Ammon's horn (tissue), 1 donor: ENCODE results near the gene DNER.
A peak's percentile ranks its signal among the peaks of the same experiment; 100 is the strongest.
"Not testable (repeated sequence)": the region's sequence is repeated elsewhere in the genome, so short reads cannot be mapped to it uniquely, and the experiment has no call there.

Source experiments
- DNase-seq: peaks from one replicate; pipeline ENCODE4 v3.0.0-alpha.2; 2016; ENCODE audit warnings: low spot score

DNER gene

GRCh38 chr2:229401171-229401865 lies 313.0 kb downstream of the DNER start:
- no peak for DNase-seq

DNA sequence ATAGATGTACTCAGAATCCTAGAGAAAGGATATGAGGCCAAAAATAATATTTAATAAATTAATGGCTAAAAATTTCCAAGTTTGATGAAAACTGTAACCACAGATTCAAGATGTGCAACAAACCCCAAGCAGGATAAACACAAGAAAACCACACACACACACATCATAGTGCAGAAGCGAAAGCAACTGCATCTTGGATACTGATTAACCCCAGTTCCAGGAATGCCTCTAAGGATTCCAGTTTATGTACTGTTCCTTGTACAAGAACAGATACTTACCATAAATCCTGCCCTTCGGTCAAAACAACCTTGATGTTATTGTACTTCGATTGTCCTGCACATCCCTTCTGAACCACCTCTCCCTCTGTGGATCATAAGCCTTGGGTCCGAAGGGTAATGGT lies 320.4 kb downstream of the DNER start:
- no peak for DNase-seq

DNA sequence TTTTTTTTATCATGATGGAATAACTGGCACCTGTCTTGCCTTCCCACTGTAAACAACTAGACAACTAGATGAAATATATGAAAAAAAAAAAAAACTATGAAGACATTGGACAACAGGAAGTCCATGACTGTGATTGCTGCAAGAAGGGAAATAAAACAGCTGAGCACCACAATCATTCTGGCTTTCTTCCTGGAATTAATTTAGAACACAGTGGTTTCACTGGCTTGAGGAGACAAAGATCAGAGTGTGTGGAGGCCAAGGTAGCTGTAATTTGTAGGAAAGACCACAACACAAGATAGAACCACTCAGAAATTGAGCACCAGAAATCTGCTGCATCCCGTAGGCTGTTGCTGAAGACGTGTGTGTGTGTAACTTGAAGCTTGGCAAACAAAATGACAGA lies 322.2 kb downstream of the DNER start:
- DNase-seq, result peak; percentile 58

DNA sequence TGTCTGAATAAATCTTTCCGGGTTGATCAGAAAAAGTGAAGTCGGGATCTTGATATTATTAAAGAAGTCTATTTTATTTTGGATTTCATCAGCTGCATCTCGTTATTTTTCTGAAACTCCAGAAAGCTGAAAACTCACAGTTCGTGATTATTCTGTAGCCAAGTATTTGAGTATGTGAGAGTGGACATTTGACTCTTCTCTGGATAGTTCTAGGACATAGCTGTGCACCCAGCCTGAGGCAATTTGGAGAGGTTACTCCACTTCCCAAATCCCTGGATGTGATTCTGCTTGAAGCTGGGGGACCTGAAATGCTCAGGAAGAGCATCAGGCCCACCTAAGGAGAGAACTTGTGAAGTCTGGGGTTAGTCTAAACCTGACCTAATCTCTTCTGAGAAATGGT lies 325.6 kb downstream of the DNER start:
- DNase-seq, result no peak

- peak; percentile 39 for DNase-seq
These were observed 326.5 kb downstream of the DNER start for GRCh38 chr2:229387866-229388265.

DNA sequence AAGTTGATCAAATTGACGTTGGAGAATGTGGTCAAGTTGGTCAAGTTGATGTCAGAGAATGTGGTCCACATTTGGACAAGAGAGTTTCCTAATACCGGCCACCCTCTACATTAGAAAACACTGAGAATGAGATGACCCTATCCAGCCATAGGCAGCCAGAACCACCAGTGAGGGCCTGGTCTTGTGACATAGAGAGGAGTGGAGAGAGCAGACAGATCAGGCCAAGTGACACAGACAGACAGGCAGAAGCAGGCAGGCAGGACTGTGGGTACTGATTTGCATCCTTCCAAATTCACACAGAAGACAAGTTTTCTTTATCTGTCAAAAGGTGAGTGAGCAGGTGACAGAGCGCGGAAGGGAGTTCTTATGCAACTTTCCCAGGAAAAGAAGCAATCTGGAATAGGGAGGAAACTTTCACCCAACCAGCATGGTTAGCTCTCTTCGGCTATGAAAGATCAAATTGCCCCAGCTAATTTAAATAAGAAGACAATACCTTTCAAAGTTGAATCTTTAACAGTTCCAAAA lies 334.2 kb downstream of the DNER start:
- no peak for DNase-seq

DNA sequence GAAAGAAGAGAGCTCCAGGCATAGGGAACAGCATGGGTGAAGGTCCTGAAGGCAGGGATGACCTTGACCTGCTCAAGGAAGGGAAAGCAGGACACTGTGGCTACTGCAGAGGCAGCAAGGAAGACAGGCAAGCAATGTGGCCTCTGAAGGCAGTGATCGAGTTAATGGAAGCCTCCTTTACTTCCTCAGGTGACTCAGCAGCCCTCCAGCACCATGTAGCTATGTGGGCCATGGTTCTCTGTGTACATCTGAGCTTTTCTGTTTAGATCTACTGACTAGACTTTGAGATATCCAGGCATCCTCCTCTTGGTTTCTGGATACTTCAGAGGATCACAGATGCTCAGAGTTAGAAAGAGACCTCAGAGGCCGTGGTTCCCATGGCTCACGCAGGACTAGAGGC lies 336.0 kb downstream of the DNER start:
- DNase-seq, result no peak

- DNase-seq, result no peak
These were observed 337.5 kb downstream of the DNER start for GRCh38 chr2:229376866-229377265.

- no peak for DNase-seq
These were observed 339.1 kb downstream of the DNER start for GRCh38 chr2:229375251-229375650.

GRCh38 chr2:229373311-229373710 lies 341.0 kb downstream of the DNER start:
- DNase-seq, result not testable (repeated sequence)

GRCh38 chr2:229372207-229372606 lies 342.1 kb downstream of the DNER start:
- peak; percentile 3 for DNase-seq

DNA sequence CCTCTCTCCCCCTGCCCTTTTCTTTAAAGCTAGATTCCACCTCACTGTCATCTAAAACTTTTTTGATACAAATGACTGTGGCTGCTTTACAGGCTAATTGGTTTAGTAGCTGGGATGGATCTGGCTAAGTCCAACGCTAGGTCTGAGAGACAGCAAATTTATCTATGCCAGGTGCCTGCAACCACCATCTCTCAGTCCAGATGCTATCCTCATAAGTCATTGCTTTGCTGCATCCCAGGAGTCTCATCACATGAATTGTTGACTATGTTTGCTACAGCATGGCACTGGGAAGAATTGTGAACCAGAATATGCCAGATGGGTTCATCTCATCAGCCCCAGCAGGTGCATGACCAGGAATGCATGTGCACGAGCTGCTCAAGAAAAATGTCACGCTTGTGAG lies 343.3 kb downstream of the DNER start:
- no peak for DNase-seq

DNA sequence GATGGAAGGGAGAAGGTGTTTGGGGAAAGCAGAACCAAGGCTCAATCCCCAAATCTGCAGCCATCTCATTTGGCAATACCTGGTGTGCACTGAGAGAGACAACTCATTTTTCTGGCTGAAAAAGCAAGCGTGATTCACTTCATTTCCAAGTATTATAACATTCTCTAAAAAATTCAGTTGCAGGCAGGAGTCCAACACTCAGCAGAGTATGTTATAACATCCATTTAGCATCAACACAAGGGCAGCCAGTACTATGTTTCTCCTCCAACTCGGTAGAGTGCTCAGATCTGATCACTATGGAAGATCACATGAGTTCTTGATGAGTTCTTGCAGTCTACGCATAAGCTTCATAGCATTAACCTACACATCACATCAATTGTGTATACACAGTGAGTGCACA lies 343.8 kb downstream of the DNER start:
- DNase-seq, result peak; percentile 40

GRCh38 chr2:229363185-229363814 lies 351.1 kb downstream of the DNER start:
- no peak for DNase-seq

- no peak for DNase-seq
These were observed 363.5 kb downstream of the DNER start for GRCh38 chr2:229350883-229351282.

DNA sequence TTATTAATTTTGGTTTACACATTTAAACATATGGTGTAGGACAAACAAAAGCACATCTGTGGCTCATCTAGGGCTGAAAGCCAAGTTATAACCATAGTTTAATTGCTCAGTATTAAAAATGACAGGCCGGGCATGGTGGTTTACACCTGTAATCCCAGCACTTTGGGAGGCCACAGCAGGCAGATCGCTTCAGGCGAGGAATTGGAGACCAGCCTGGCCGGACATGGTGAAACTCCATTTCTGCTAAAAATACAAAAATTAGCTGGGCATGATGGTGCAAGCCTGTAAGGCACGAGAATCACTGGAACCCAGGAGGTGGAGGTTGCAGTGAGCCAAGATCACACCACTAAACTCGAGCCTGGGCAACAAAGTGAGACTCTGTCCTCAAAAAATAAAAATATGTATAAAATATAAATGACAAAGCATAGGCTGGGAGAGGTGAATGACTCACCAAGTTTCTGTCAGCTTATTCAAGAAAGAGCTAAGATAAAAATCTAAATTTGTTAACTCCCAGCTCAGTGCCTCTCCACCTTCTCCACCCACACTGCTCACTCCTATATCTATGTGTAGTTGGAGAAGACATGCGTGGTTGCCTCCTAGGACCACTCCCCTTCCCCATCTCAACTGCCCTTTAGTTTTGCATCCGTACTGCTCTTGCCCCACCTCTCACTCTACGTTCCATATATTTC lies 364.1 kb downstream of the DNER start:
- no peak for DNase-seq

GRCh38 chr2:229348128-229348527 lies 366.2 kb downstream of the DNER start:
- no peak for DNase-seq

DNA sequence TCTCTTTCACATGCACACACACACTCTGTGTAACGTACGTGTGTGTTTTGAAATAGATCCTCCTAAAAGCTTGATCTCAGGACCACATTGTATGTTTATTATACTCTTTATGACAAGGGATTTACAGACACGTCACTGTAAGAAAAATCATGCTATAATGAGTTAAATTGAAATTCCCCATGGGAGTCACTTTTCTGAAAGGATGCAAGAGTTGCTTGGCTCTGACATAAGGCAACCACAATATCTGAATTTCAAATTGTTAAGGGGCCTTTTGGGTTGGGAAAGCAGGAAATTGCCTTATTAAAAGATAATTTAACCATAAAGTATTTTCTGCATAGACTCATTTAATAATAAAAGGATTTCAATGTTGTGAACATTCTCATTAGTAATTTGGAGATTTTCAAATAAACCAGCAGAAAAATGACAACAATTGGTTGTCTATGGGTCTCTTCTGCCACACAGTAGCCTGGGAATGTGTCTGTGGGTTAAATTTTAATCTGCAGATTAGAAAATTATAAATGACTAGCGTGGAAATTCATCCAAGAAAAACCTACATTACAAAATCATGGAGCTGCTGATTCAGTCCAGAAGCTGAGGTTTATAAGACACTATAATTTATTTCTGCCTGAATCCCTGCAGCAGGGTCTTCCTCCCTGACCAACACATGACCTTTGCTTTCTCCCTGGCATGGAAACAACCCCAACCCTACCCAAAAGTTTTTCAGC lies 367.4 kb downstream of the DNER start:
- no peak for DNase-seq

GRCh38 chr2:229344955-229345354 lies 369.4 kb downstream of the DNER start:
- DNase-seq, result no peak

- no peak for DNase-seq
These were observed 370.2 kb downstream of the DNER start for GRCh38 chr2:229344151-229344551.

DNA sequence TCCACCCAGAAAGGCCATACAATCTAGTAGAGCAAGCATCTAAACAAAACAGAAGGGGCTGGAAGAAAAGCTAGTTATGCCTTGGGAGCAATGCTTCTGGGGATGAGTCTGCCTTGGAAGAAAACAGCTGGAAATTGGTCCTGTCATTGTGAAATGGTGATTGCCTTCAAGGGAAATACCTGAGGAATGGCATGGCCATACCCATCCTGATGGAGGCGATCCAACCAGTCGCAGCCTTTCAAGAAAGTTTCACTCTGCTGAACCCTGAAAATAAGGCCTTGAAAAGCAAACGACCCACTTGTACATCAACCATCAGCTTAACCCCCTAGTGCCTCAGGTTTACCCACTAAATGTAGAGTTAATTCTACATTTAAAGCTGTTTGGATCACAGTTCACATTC lies 370.7 kb downstream of the DNER start:
- no peak for DNase-seq

DNA sequence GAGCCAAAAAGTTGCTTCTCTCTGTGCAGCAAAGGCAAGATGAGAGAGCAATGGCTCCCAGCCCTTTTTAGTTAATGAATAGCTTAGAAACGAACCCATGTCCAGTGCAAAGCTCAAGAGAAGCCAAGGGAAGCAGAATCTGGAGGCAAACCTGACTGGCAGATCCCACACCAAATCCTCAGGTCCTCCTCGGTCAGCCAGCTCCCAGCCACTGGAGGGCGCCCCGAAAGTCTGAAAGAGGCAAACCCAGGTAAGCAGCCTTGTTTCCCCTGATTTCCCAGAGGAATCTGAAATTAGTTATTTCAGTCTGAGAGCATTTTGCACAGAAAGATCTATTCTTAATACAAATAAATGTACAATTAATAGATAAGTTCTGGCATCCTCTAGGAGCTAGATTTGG lies 372.0 kb downstream of the DNER start:
- peak; percentile 42 for DNase-seq
